Dendritic cell treated with granulocyte-macrophage colony-stimulating factor and Interleukin-4, amounts not matched to agents 40 ng/mL and 50 ng/mL, for 4 days (primary cell): ENCODE data around the gene EFS.

Experiments used
- H3K27ac Mint-ChIP-seq: one replicate; pipeline ENCODE4 v1.8.0; 2022; ENCODE audit warnings: mild to moderate bottlenecking, mixed read lengths
- H3K27me3 Mint-ChIP-seq: one replicate; pipeline ENCODE4 v1.8.0; 2022; ENCODE audit warnings: mild to moderate bottlenecking, mixed read lengths
- H3K36me3 Mint-ChIP-seq: one replicate; pipeline ENCODE4 v1.8.0; 2022; ENCODE audit warnings: low read depth, mixed read lengths
- H3K4me1 Mint-ChIP-seq: one replicate; pipeline ENCODE4 v1.8.0; 2022; ENCODE audit warnings: low read depth, mixed read lengths
- H3K4me3 Mint-ChIP-seq: one replicate; pipeline ENCODE4 v1.8.0; 2022; ENCODE audit warnings: mild to moderate bottlenecking, moderate library complexity, mixed read lengths
- H3K9me3 Mint-ChIP-seq: one replicate; pipeline ENCODE4 v1.8.0; 2022; ENCODE audit warnings: mixed read lengths
- intact Hi-C: fragments of 100-400 bp; cut with micrococcal nuclease; formaldehyde crosslinking; loops from one replicate; pipeline ENCODE4 v1.15.0; 2022

Gene EFS, protein sequence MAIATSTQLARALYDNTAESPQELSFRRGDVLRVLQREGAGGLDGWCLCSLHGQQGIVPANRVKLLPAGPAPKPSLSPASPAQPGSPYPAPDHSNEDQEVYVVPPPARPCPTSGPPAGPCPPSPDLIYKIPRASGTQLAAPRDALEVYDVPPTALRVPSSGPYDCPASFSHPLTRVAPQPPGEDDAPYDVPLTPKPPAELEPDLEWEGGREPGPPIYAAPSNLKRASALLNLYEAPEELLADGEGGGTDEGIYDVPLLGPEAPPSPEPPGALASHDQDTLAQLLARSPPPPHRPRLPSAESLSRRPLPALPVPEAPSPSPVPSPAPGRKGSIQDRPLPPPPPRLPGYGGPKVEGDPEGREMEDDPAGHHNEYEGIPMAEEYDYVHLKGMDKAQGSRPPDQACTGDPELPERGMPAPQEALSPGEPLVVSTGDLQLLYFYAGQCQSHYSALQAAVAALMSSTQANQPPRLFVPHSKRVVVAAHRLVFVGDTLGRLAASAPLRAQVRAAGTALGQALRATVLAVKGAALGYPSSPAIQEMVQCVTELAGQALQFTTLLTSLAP

DNA sequence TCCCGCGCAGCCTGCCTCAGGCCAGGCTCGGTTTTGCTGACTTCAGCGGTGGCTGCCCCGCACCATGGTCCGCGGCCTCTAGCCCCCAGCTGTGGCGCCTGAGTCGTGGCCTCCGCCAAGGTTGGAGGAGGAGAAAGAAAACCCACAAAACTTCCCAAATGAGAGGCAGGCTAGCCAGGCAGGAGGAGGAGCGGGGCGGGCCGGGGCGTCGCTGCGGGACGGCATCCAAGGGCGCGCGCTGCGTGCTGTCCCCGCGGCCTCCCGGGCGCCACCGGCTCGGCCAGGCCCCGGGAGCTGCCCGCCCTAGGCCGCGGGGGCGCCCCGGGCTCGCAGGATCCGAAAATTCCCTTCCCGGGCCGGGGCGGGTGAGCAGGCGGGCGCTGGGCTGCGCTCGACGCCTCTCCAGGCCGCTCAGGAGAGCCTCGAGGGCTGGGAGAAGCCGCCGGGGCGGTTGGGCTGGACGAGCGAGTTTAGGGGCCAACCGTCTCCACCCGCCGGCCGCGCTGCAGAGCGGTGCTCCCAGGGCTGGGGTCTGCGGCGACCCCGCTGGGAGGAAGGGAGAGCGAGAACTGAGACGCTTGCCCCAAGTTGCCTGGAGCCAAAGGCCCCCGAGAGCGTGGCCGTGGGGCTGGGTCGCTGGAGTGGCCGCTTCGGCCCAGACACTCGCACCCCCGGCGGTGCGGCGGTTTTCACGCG lies at the start of gene EFS:
Gene EFS, minus strand, starts transcription at position 137 of the 696 bp plus-strand sequence. CDS start 147 bp downstream, outside the sequence.
- H3K27ac Mint-ChIP-seq, result no peak within 1 kb of the TSS
- H3K27me3 Mint-ChIP-seq, result peaks cover 58% of the 10 kb centered on the region
- H3K4me3 Mint-ChIP-seq, result no peak within 1 kb of the TSS
- intact Hi-C loops, result no loop called here
- no peaks in the 10 kb centered on the region for H3K36me3 Mint-ChIP-seq
- no peaks in the 10 kb centered on the region for H3K9me3 Mint-ChIP-seq
- H3K4me1 Mint-ChIP-seq, result no peaks in the 10 kb centered on the region

DNA sequence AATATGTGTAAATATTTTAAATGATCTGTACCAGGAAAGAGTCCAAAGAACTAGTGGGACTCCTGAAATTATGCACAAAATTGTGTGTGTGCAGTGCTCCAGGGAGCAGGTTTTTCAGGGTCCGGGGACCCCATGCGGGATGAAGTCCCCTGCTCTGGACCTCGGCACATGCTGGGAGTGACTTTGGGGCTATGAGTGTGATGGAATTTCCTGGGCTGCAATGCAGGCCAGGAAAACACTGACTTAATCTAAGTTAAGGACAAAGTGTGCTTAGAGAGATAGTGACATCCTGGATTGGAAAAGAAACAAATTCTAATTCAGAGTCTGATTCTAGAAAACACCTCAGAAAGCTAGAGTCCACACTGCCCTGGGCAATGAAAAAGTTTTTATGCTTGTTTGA lies 49.3 kb upstream of the EFS start:
- Mint-ChIP-seq H3K27ac (no peak overlapping the region), H3K36me3 (no peaks in the 10 kb centered on the region), H3K27me3 (peaks cover 2% of the 10 kb centered on the region), H3K4me3 (no peak overlapping the region), H3K4me1 (no peaks in the 10 kb centered on the region), H3K9me3 (no peaks in the 10 kb centered on the region)
- intact Hi-C loops, result no loop called here

DNA sequence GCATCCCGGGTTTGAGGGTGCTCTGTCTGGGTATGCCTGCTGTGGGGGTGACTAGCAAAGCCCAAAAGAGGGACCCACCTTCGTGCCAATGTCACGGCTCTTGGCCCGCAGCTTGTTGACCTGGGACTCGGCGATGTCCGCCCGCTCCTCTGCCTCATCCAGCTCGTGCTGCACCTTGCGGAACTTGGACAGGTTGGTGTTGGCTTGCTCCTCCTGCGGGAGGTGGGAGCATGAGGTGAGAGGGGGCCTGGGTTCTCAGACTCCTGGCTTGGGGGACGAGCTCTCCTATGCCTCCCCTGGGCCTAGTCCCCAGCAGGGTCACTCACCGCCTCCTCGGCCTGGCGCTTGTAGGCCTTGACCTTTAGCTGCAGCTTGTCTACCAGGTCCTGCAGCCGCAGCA lies 48.7 kb upstream of the EFS start:
- Mint-ChIP-seq H3K27me3 (peaks cover 2% of the 10 kb centered on the region), H3K4me1 (no peaks in the 10 kb centered on the region), H3K9me3 (no peaks in the 10 kb centered on the region), H3K27ac (no peak overlapping the region), H3K4me3 (no peak overlapping the region), H3K36me3 (no peaks in the 10 kb centered on the region)
- intact Hi-C loops, result no loop called here

DNA sequence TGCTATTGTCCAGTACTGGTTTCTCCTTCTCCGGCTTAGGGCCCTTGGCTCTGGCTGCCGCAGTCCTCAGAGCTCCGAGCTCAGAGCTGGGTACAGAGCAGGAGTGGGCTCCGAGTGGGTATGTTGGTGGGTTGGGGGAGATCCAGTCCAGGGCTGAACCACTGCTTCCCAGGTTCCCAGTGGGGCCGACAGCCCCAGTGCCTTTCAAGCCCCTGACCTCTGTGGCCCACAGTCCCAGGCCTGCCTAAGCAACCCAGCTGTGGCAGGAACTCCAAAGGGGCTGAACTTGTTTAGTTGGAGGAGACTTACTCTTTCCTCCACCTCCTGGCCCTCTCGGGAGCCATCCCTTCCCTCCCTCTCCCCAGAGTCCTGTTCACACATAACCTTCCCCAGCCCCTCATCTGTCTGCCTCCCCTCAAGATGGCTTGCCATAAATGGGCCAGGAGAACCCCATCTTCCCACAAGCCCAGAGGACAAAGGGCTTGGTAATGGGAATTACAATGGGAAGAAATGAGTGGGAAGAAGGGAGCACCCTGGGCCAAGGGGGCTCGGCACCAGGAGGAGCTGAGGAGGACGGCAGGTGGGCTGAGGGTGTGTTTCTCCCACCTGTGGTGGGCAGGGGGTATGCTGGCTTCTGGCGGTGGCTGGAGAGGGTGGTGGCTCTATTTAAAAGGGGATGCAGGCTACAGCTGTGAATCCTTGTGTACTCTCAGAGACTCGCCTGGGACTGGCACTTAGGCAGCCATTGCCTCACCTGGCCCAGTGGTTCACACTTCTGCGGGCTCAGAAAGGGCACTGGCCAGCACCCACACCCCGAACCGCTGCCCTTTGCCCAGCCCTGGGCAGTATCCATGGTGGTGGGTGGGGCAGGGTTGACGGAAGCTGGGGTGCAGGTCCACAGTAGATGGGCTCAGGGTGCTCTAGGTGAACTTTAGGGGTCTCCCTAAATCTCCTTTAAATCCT lies 46.9 kb upstream of the EFS start:
- H3K9me3 Mint-ChIP-seq, result no peaks in the 10 kb centered on the region
- no peak overlapping the region for H3K27ac Mint-ChIP-seq
- H3K4me3 Mint-ChIP-seq, result no peak overlapping the region
- H3K36me3 Mint-ChIP-seq, result no peaks in the 10 kb centered on the region
- no peaks in the 10 kb centered on the region for H3K4me1 Mint-ChIP-seq
- H3K27me3 Mint-ChIP-seq, result peaks cover 3% of the 10 kb centered on the region
- intact Hi-C loops, result no loop called here

DNA sequence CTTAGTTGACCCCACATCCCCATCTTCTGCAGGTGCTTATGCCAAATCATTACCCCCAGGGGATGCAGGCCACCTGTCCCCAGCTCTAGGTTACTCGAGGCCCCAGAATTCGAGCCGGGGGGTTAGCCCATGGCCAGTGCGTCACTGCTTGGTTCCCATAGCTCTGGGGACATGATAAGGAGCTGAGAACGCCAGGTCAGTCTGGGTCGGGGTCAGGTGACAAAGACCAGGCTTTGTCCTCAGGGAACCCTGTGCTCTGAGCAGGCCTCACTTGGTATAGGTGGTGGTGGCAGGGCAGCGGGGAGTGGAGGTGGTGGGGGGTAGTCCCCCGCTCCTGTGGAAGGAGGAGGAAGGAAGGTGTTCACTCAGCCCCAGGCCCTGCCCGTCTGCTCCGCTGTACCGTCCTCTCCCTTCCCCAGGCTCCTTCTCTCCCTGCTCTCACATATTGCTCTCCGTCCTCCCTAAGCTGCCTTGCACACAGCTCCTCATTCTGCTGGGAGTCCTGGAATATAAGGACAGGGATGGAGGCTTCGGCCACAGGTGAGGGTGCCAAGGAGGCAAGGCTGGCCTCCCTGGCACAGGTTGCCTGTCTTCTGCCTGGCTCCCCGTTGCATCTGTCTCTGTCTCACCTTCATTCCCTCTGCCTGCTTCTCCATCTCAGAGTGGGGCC lies 45.1 kb upstream of the EFS start:
- H3K4me1 Mint-ChIP-seq, result no peaks in the 10 kb centered on the region
- H3K27me3 Mint-ChIP-seq, result peaks cover 3% of the 10 kb centered on the region
- no peaks in the 10 kb centered on the region for H3K9me3 Mint-ChIP-seq
- H3K36me3 Mint-ChIP-seq, result no peaks in the 10 kb centered on the region
- H3K4me3 Mint-ChIP-seq, result no peak overlapping the region
- intact Hi-C loops, result no loop called here
- no peak overlapping the region for H3K27ac Mint-ChIP-seq

DNA sequence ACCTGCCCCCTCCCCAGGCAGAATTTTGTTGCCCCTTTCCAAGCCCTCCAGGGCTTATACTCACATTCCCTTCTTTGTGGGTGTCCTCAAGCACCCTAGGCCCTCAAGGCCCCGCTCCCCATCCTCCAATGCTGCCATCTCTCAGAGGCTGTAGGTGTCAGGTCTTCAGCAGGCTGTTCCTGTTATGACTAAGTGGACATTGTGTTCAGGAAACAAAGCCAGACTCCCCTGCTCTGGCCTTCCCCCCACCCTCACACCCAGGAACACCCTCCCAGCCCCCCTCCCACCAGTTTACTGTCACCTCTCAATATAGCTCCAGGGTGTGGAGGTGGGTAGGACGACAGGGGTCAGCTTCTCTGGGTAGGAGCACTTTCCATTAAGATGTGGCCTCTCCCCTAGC lies 44.5 kb upstream of the EFS start:
- intact Hi-C loops, result no loop called here
- H3K27ac Mint-ChIP-seq, result no peak overlapping the region
- no peak overlapping the region for H3K4me3 Mint-ChIP-seq
- H3K27me3 Mint-ChIP-seq, result peaks cover 3% of the 10 kb centered on the region
- H3K36me3 Mint-ChIP-seq, result no peaks in the 10 kb centered on the region
- H3K4me1 Mint-ChIP-seq, result no peaks in the 10 kb centered on the region
- no peaks in the 10 kb centered on the region for H3K9me3 Mint-ChIP-seq

DNA sequence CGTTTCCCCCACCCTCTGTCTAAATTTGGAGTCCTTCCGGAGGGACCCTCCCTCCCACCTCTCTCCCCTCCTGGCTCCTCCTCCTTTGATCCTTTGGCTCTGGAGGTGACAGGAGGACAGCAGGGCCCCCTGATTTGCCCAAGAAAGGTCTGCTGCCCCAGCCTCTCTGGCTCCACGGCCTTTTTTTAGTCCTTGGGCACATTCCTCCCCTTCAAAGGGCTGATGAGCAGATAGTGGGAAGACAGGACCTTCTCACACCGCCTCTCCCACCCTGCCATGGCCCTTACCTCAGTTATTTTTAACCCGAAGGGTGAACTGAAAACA lies 43.3 kb upstream of the EFS start:
- intact Hi-C loops, result no loop called here
- Mint-ChIP-seq H3K4me3 (no peak overlapping the region), H3K27ac (no peak overlapping the region), H3K27me3 (peaks cover 3% of the 10 kb centered on the region), H3K9me3 (no peaks in the 10 kb centered on the region), H3K36me3 (no peaks in the 10 kb centered on the region), H3K4me1 (no peaks in the 10 kb centered on the region)

DNA sequence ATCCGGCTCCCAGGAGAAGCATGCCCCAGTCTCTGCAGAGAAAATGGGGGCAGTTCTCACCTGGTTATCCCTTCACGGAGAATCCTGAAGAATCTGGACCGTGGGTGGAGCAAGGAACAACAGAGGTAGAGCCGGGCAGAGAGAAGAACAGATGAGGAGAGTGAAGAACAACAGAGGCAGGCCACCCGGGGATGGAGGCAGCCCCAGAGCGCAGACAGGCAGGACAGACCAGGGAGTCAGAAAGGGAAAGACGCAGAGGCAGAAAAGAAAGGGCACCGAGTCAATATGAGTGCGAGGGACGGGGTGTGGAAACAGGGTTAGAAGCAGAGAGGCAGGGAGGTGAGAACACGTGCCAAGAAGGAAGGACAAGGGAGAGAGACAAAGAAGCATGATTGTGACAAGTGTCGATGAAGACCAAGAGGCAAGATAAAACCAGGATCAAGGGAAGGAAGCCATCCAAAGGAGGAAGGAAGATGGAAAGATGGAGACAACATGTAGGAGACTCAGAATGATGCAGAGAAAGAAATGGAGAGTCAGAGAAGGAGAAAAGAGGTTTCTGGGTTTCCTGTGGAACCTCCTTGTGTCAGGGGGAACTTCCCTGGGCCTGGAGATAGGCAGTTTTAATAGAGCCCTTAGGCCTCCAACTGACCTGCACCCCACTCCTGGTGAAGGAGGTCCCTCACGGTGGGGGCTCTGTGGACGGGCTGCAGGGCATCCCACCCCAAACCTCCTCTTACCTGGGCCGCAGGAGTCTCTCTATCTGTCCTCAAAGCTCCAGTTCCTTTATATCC lies 42.7 kb upstream of the EFS start, which contains the start of gene MYH6:
Gene MYH6, minus strand, starts transcription at position 758 of the 791 bp plus-strand sequence. CDS start 1,050 bp downstream, outside the sequence.
- Mint-ChIP-seq H3K27me3 (peaks cover 3% of the 10 kb centered on the region), H3K4me1 (peaks cover 5% of the 10 kb centered on the region), H3K4me3 (no peak within 1 kb of the TSS), H3K9me3 (no peaks in the 10 kb centered on the region), H3K36me3 (no peaks in the 10 kb centered on the region), H3K27ac (no peak within 1 kb of the TSS)
- intact Hi-C loops, result no loop called here

DNA sequence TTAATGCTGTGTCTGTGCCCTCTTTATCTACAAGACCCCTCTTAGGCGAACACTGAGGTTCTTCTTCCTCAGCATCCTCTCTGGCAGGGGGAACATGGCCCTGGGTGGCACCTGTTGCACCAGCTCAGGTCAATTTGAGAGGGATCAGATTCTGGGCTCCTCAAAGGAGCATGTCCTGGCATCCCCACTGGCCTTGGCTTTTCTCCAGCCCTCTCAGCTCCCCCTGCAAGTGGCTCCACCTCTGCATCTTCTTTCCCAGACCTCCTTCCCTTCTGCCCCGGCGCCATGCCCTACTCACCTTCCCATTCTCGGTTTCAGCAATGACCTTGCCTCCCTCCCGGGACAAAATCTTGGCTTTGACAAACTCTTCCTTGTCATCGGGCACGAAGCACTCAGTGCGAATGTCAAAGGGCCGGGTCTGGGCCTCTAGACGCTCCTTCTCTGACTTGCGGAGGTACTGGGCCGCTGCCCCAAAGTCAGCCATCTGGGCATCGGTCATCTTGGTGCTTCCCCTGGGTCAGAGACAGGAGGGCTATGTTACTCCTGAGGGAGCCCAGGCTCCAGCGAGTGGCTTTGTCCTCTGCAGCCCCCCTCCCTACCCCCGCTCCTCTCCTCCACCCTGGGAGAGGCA lies 41.9 kb upstream of the EFS start:
- Mint-ChIP-seq H3K9me3 (no peaks in the 10 kb centered on the region), H3K27me3 (peaks cover 3% of the 10 kb centered on the region), H3K36me3 (no peaks in the 10 kb centered on the region), H3K4me1 (peaks cover 10% of the 10 kb centered on the region), H3K4me3 (no peak overlapping the region), H3K27ac (no peak overlapping the region)
- intact Hi-C loops, result no loop called here

DNA sequence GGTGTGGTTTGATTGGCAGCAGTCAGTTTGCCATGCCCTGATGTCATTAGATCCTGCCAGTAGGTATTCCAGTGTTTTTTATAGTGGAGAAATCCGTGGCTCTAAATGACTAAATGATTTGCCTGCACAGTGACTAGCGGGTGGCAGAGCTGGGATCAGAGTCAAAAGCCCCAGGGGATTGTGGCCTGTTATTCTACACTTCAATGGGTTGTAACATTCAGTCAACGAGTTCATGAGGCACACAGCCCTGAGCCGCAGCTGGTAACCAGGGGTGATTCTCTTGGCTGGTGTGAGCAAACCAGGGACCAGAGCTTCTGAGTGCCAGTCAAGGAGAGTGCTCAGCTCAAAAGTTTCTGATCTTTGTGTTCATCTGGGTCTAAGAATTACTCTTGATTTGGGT lies 41.3 kb upstream of the EFS start:
- H3K27ac Mint-ChIP-seq, result no peak overlapping the region
- no peak overlapping the region for H3K4me3 Mint-ChIP-seq
- intact Hi-C loops, result no loop called here
- peaks cover 15% of the 10 kb centered on the region for H3K4me1 Mint-ChIP-seq
- H3K27me3 Mint-ChIP-seq, result peaks cover 3% of the 10 kb centered on the region
- no peaks in the 10 kb centered on the region for H3K36me3 Mint-ChIP-seq
- H3K9me3 Mint-ChIP-seq, result no peaks in the 10 kb centered on the region

DNA sequence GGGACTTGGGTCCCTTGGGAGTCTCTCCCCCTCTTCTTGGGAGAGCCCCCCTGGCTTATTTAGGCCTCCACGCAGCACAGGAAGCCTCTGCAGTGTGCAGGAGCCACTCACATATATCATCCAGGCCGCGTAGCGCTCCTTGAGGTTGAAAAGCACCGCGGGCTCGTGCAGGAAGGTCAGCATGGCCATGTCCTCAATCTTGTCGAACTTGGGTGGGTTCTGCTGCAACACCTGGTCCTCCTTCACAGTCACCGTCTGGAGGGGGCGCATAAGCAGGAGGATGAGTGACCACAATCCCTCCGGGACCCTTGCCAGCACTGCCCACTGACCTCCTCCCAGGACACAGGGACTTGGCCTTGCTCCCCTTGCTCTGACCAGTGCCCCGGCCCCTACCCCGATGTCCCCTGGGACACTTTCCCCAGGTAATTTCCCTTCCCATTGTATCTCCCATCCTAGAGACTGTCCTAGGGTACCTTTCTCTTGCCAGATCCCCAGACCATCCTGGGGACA lies 40.6 kb upstream of the EFS start:
- Mint-ChIP-seq H3K27ac (no peak overlapping the region), H3K4me1 (peaks cover 15% of the 10 kb centered on the region), H3K4me3 (no peak overlapping the region), H3K27me3 (peaks cover 3% of the 10 kb centered on the region), H3K36me3 (no peaks in the 10 kb centered on the region), H3K9me3 (no peaks in the 10 kb centered on the region)
- intact Hi-C loops, result no loop called here

DNA sequence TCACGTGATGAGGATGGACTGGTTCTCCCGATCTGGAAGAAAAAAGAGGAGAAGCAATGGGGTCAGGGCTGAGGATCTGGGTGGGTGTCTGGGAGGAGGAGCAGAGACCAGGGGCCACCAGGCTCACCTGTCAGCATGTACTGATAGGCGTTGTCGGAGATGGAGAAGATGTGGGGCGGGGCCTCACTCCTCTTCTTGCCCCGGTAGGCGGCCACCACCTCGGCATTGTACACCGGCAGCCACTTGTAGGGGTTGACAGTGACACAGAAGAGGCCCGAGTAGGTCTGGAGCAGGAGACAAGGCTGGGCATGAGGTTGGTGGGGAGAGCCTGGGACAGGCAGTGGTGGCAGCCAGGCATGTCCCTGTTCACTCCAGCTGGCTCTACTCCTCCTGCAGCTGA lies 40.1 kb upstream of the EFS start:
- peaks cover 1% of the 10 kb centered on the region for H3K27me3 Mint-ChIP-seq
- intact Hi-C loops, result no loop called here

More for the DNA sequence above, 40.1 kb upstream of the EFS start:
- H3K4me3 Mint-ChIP-seq, result no peak overlapping the region
- no peaks in the 10 kb centered on the region for H3K9me3 Mint-ChIP-seq
- no peaks in the 10 kb centered on the region for H3K36me3 Mint-ChIP-seq
- no peak overlapping the region for H3K27ac Mint-ChIP-seq
- peaks cover 15% of the 10 kb centered on the region for H3K4me1 Mint-ChIP-seq
